OCI-LY1 (cell line): ENCODE measurements around the gene EFHD2.

Experiments used
- H2AFZ ChIP-seq: fragments of 200-600 bp; sonication (generic), shearing (Covaris generic); 2 replicates; pipeline ENCODE4 v1.6.0; 2014; ENCODE audit warnings: antibody characterized with exemption, mild to moderate bottlenecking, low read length
- H3F3A ChIP-seq: fragments of 200-600 bp; sonication (generic), shearing (Covaris generic); 2 replicates; pipeline ENCODE4 v1.6.0; 2014; ENCODE audit warnings: mild to moderate bottlenecking, antibody characterized with exemption, low read length, moderate library complexity; ENCODE audit not compliant: insufficient read depth
- H3K27ac ChIP-seq: fragments of 200-600 bp; sonication (generic); 2 replicates; pipeline ENCODE4 v1.5.1; 2014; ENCODE audit warnings: low read length, mixed run types, mild to moderate bottlenecking, low read depth; ENCODE audit not compliant: poor library complexity, severe bottlenecking
- H3K27me3 ChIP-seq: fragments of 200-600 bp; sonication (generic); 2 replicates; pipeline ENCODE4 v1.6.0; 2014; ENCODE audit warnings: antibody characterized with exemption, mild to moderate bottlenecking, low read length, moderate library complexity; ENCODE audit not compliant: insufficient read depth
- H3K36me3 ChIP-seq: fragments of 200-600 bp; sonication (generic); 2 replicates; pipeline ENCODE4 v1.6.1; 2014; ENCODE audit warnings: mild to moderate bottlenecking, antibody characterized with exemption, low read length, moderate library complexity, mixed read lengths; ENCODE audit not compliant: insufficient read depth
- H3K4me1 ChIP-seq: fragments of 200-600 bp; sonication (generic); 2 replicates; pipeline ENCODE4 v1.5.1; 2014; ENCODE audit warnings: mild to moderate bottlenecking, low read length, moderate library complexity; ENCODE audit not compliant: insufficient read depth, severe bottlenecking
- H3K4me2 ChIP-seq: fragments of 200-600 bp; sonication (generic), shearing (Covaris generic); 2 replicates; pipeline ENCODE4 v1.6.1; 2014; ENCODE audit warnings: low read length
- H3K4me3 ChIP-seq: fragments of 200-600 bp; sonication (generic); 2 replicates; pipeline ENCODE4 v1.5.1; 2014; ENCODE audit warnings: low read length, low read depth, mild to moderate bottlenecking, mixed read lengths; ENCODE audit not compliant: poor library complexity, severe bottlenecking
- H3K79me2 ChIP-seq: fragments of 200-600 bp; shearing (Covaris generic); 2 replicates; pipeline ENCODE4 v1.6.1; 2016; ENCODE audit warnings: mixed run types, low read length, mixed read lengths; ENCODE audit not compliant: insufficient read depth
- H3K9ac ChIP-seq: fragments of 200-600 bp; sonication (generic), shearing (Covaris generic); 2 replicates; pipeline ENCODE4 v1.6.1; 2014; ENCODE audit warnings: mild to moderate bottlenecking, low read length, mixed read lengths
- H3K9me2 ChIP-seq: fragments of 200-600 bp; sonication (generic), shearing (Covaris generic); 2 replicates; pipeline ENCODE4 v1.6.1; 2014; ENCODE audit warnings: low read depth, mild to moderate bottlenecking, low read length, mixed read lengths
- H3K9me3 ChIP-seq: fragments of 200-600 bp; shearing (Covaris generic); 2 replicates; pipeline ENCODE4 v1.6.1; 2014; ENCODE audit warnings: low read length, mixed read lengths
- H4K20me1 ChIP-seq: fragments of 200-600 bp; sonication (generic), shearing (Covaris generic); 2 replicates; pipeline ENCODE4 v1.6.0; 2016; ENCODE audit warnings: mild to moderate bottlenecking, low read length; ENCODE audit not compliant: insufficient read depth
- CTCF ChIP-seq: fragments of 200-600 bp; sonication (generic), shearing (Covaris generic); IDR thresholded peaks from 2 replicates; pipeline ENCODE4 v1.5.1; 2017; ENCODE audit warnings: mild to moderate bottlenecking, antibody characterized with exemption, low read length, moderate library complexity, mixed read lengths
- EZH2 ChIP-seq: fragments of 200-600 bp; sonication (generic), shearing (Covaris generic); IDR thresholded peaks from 2 replicates; pipeline ENCODE4 v1.8.0; 2017; ENCODE audit warnings: borderline replicate concordance, mixed run types, mild to moderate bottlenecking, antibody characterized with exemption, low read length, moderate library complexity, mixed read lengths

EFHD2 gene

GRCh38 chr1:15422871-15423270, 13.2 kb downstream of the EFHD2 start:
- H2AFZ ChIP-seq = no peak overlapping the region
- H3K4me2 ChIP-seq = no peak overlapping the region
- no peaks in the 10 kb centered on the region for H3K27me3 ChIP-seq
- no peak overlapping the region for H3K27ac ChIP-seq
- no peaks in the 10 kb centered on the region for H3K9me2 ChIP-seq
- no peaks in the 10 kb centered on the region for H4K20me1 ChIP-seq
- no peaks in the 10 kb centered on the region for H3F3A ChIP-seq
- no peak overlapping the region for H3K4me3 ChIP-seq
- H3K36me3 ChIP-seq = peaks cover 5% of the 10 kb centered on the region; the same call in 1 of the 2 replicates
- H3K4me1 ChIP-seq = no peaks in the 10 kb centered on the region
- no peaks in the 10 kb centered on the region for H3K9me3 ChIP-seq
- H3K79me2 ChIP-seq = no peaks in the 10 kb centered on the region
- no peak overlapping the region for H3K9ac ChIP-seq
- TF ChIP-seq CTCF = no peak
- no peak for TF ChIP-seq EZH2

- Histone ChIP-seq H2AFZ (no peak overlapping the region), H3K4me2 (no peak overlapping the region), H3K9me2 (no peaks in the 10 kb centered on the region), H3K79me2 (no peaks in the 10 kb centered on the region), H3F3A (no peaks in the 10 kb centered on the region), H3K27me3 (no peaks in the 10 kb centered on the region), H3K4me3 (no peak overlapping the region), H3K9me3 (no peaks in the 10 kb centered on the region), H3K36me3 (peaks cover 5% of the 10 kb centered on the region; the same call in 1 of the 2 replicates), H4K20me1 (no peaks in the 10 kb centered on the region), H3K27ac (no peak overlapping the region), H3K4me1 (no peaks in the 10 kb centered on the region), H3K9ac (no peak overlapping the region)
- TF ChIP-seq CTCF (no peak), EZH2 (no peak)
These were observed 13.8 kb downstream of the EFHD2 start for GRCh38 chr1:15423355-15424077.

GRCh38 chr1:15424146-15424667, 14.5 kb downstream of the EFHD2 start:
- H2AFZ ChIP-seq = no peak overlapping the region
- H3K4me3 ChIP-seq = no peak overlapping the region
- no peaks in the 10 kb centered on the region for H3K9me2 ChIP-seq
- H4K20me1 ChIP-seq = no peaks in the 10 kb centered on the region
- TF ChIP-seq EZH2 (no peak), CTCF (no peak)
- no peaks in the 10 kb centered on the region for H3K9me3 ChIP-seq
- no peaks in the 10 kb centered on the region for H3F3A ChIP-seq
- no peaks in the 10 kb centered on the region for H3K27me3 ChIP-seq
- H3K4me1 ChIP-seq = no peaks in the 10 kb centered on the region
- H3K9ac ChIP-seq = no peak overlapping the region
- H3K27ac ChIP-seq = no peak overlapping the region
- H3K79me2 ChIP-seq = no peaks in the 10 kb centered on the region
- no peak overlapping the region for H3K4me2 ChIP-seq
- H3K36me3 ChIP-seq = peaks cover 5% of the 10 kb centered on the region; the same call in 1 of the 2 replicates
